ENCODE measurements around the gene STK11.
A peak's percentile ranks its signal among the peaks of the same experiment; 100 is the strongest.

GRCh38 chr19:1269478-1270212 is 64.1 kb downstream of the STK11 start:
- peak in 1 of 2 donors; percentile 65 for TF ChIP-seq POLR2A (IDR thresholded peaks at IDR 0.05)
- TF ChIP-seq, protein P1, sequence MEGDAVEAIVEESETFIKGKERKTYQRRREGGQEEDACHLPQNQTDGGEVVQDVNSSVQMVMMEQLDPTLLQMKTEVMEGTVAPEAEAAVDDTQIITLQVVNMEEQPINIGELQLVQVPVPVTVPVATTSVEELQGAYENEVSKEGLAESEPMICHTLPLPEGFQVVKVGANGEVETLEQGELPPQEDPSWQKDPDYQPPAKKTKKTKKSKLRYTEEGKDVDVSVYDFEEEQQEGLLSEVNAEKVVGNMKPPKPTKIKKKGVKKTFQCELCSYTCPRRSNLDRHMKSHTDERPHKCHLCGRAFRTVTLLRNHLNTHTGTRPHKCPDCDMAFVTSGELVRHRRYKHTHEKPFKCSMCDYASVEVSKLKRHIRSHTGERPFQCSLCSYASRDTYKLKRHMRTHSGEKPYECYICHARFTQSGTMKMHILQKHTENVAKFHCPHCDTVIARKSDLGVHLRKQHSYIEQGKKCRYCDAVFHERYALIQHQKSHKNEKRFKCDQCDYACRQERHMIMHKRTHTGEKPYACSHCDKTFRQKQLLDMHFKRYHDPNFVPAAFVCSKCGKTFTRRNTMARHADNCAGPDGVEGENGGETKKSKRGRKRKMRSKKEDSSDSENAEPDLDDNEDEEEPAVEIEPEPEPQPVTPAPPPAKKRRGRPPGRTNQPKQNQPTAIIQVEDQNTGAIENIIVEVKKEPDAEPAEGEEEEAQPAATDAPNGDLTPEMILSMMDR (IDR thresholded peaks at IDR 0.05), result peak in 1 of 6 experiments; percentile 18

All from thyroid gland (tissue), 4 donors.